G401 (cell line): ENCODE results near the gene CX3CL1. TPM values are rescaled to one million over a fixed set of nuclear protein-coding genes. Genes with fewer than 3 reads are reported as not detected.

ENCODE experiments used
- DNase-seq: peaks from one replicate; pipeline ENCODE4 v3.0.0-alpha.2; 2015; ENCODE audit warnings: low spot score
- in situ Hi-C: cut with HindIII; loops from 2 replicates; pipeline ENCODE4 v1.10.0; 2016; ENCODE audit warnings: low sequenced_read_pairs, mixed read lengths
- total RNA-seq: library from RNA; depleted of rRNA; stranded (reverse); fragments of >200 nt; shearing (Covaris generic); gene quantifications from 2 replicates; pipeline ENCODE4 v1.2.3, GENCODE V29; 2014; rRNA removed

The CX3CL1 gene
- total RNA-seq, 1 experiment from 2014 or later, result not detected

DNA sequence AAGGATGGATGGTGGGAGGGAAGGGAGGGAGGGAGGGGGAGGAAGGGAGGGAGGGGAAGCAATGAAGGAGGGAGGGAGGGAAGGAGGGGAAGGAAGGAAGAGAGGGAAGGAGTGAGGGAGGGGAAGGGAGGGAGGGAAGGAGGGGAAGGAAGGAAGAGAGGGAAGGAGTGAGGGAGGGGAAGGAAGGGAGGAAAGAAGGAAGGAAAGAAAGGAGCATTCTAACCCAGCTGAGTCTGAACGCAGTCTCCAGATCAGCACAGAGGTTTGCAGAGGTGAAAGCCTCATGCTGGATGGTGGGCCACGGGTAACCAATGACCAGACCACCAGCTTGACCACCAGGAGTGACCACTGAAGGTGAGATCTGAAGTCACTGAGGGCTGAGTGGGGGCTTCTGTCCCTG is 50.9 kb downstream of the CX3CL1 start:
- DNase-seq, result no peak
- in situ Hi-C loops, result no loop called here

DNA sequence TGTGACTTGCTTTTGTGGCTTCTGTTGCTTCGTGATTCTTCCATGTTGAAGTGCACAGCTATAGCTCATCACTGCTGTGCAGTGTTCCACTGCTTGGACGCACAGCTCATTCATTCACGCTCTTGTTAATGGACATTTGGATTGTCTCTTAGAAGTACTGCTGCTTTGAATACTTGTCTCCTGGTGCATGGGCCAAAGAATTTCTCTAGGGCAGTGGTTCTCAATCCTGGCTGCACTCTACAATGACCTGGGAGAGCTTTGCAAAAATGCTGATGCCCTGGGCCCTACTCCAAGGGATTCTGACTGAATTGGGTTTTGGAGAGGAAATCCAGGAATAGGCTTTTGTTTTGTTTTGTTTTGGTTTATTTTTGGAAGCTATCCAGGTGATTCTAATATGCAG is 52.3 kb downstream of the CX3CL1 start:
- in situ Hi-C loops, result no loop called here
- DNase-seq, result no peak

DNA sequence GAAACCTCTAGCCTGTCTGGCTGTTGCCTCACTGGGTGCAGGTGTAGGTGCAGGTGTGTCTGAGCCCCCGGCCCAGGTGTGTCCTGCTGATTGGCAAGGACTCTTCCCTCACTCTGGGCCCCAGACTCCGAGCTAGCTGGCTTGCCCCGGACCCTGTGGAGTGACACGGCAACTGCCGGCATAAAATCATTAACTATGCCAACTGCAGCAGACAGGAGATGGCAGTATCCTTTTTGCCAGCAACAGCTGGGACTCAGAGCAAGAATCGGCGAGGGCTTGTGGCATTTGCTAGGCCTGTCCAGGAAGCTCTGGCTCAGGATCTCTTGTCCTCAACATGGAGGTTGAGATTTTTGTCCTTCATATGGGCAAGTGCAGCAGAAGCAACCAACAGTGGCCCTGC is 54.1 kb downstream of the CX3CL1 start:
- DNase-seq, result no peak
- in situ Hi-C loops, result no loop called here

DNA sequence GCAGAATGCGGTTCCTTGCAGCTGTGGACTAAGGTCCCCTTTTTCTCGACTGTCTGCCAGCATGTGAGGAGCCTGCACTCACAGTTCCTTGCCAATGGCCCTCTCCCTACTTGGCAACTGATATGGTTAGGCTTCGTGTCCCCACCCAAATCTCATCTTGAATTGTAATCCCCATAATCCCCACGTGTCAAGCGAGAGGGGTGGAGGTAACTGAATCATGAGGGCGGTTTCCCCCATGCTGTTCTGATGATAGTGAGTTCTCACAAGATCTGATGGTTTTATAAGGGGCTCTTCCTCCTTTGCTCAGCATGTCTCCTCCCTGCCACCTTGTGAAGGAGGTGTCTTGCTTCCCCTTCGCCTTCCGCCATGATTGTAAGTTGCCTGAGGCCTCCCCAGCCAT is 55.0 kb downstream of the CX3CL1 start:
- in situ Hi-C loops, result no loop called here
- no peak for DNase-seq

DNA sequence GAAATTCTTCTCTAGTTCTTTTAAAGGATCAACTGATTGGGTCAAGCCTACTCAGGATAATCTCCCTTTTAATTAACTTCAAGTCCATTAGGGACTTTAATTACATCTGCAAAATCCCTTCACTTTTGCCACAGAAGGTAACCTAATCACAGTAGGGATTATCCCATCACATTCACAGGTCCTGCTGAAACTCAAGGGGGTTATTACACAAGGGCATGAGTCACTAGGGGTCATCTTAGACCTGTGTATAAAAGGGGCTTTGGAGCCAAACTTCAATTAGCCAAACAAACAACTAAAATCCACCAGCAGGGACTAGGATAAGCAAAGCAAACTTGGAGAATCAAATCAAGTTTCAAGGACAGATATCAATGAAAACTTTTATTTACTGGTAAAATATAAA is 55.5 kb downstream of the CX3CL1 start:
- DNase-seq, result no peak
- in situ Hi-C loops, result no loop called here

DNA sequence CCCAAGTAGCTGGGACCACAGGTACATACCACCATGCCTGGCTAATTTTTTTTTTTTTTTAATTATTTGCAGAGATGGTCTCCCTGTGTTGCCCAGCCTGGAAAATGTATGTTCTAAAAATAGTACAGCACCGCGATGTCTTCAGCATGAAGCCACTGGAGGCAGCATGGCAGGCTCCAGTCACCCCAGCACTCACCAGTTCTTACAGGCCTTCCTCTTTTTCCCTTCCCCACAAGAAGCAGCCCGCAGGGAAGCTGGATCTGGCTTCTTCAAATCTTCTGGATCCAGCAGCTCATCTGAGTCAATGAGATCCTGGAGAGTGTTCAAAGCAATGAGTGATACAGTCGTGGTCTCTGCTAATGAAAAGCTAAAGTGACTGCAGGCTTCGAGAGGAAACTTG is 58.7 kb downstream of the CX3CL1 start:
- in situ Hi-C loops, result no loop called here
- no peak for DNase-seq

DNA sequence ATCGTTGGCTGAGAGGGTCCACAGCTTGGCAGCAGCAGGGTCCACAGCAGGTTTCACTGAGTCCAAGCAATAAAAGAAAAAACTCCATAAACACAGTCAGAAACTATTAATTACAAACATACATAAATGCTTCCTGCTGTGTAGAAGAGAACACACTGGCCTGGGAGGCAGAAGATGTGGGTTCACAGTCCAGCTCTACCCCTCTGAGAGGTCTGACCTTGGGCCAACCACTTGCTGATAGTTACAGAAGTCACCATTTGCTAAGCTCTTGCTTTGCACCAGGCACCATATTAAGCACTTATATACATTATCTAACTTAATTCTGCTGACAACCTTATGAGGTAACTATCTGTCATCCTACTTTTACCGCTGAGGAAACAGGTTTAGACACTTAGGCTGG is 60.2 kb downstream of the CX3CL1 start:
- in situ Hi-C loops, result no loop called here

DNA sequence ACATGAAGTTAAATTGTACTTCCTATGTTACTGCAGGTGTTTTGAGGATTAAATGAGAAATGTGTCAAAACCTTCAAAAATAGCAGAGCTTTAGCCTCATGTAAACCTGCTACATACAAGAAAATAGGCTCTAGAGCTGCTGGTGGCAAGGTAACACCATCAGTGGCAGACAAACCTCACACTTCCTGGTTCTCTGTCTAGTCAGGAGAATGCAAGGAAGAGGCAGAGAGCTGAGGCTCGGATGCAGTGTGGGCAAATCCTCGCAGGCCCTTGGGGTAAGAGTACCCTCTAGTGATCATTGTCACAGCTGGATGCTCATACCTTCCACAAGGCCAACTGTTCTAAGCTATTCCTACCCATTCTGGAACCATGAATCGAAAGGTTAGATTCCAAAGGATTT is 60.7 kb downstream of the CX3CL1 start:
- in situ Hi-C loops, result no loop called here
- no peak for DNase-seq

More for the DNA sequence above, 60.2 kb downstream of the CX3CL1 start:
- no peak for DNase-seq

DNA sequence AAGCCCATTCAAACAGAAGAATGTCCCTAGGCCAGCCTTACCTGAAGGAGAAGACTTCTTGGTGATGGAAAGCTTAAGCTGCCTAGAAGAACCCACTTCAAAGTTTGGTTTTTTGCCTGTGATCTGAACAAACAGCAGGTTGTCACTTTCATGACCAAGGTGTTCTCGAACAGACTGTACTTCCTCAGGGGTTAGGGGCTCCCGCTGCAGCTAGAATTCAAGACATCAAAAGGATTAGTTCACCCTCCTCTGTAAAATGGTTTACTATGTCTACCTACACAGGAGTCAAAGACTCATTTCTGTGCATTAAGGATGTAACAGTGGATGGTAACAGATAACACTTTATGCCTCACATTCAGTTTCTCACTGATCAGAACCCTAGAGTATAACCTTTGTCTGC is 61.7 kb downstream of the CX3CL1 start:
- in situ Hi-C loops, result no loop called here
- DNase-seq, result no peak

Other genes with a start within 250 kb of the CX3CL1 start
- gene PSME3IP1, start 186.5 kb upstream of the CX3CL1 start, total RNA-seq, result 46.6 and 66.3 TPM in 2 replicates
- gene RSPRY1, start 186.2 kb upstream of the CX3CL1 start, total RNA-seq, result 30.8 and 36.2 TPM in 2 replicates
- 79.4 and 98.0 TPM in 2 replicates for gene ARL2BP, start 127.2 kb upstream of the CX3CL1 start, total RNA-seq
- 1.5 and 2.7 TPM in 2 replicates for gene PLLP, start 87.8 kb upstream of the CX3CL1 start, total RNA-seq
- gene CCL22, start 13.7 kb upstream of the CX3CL1 start, total RNA-seq, result not detected in 2 replicates
- gene CCL17, start 32.3 kb downstream of the CX3CL1 start, total RNA-seq, result not detected in 2 replicates
- 152 and 156 TPM in 2 replicates for gene CIAPIN1, start 74.9 kb downstream of the CX3CL1 start, total RNA-seq
- 46.3 and 60.4 TPM in 2 replicates for gene COQ9, start 75.0 kb downstream of the CX3CL1 start, total RNA-seq
- 240 and 319 TPM in 2 replicates for gene POLR2C, start 90.2 kb downstream of the CX3CL1 start, total RNA-seq
- 33.7 and 45.5 TPM in 2 replicates for gene DOK4, start 114.0 kb downstream of the CX3CL1 start, total RNA-seq
- gene CCDC102A, start 164.1 kb downstream of the CX3CL1 start, total RNA-seq, result 25.0 and 26.7 TPM in 2 replicates
- gene ADGRG5, start 170.2 kb downstream of the CX3CL1 start, total RNA-seq, result not detected in 2 replicates